HEK293 (cell line): ENCODE data around the gene PKDCC.

Source experiments
- CTCF ChIA-PET: fragments of 350-600 bp; formaldehyde crosslinking; extraction: SDS; loops from one replicate; lab custom pipeline; 2021; ENCODE audit warnings: antibody characterized with exemption; lab: Yijun Ruan, JAX
- POLR2A ChIA-PET: fragments of 300-600 bp; formaldehyde crosslinking; extraction: SDS; loops from one replicate; lab custom pipeline; 2020; ENCODE audit warnings: antibody characterized with exemption, inconsistent platforms; lab: Yijun Ruan, JAX
- H3K27ac ChIP-seq: fragments of 200-500 bp; sonication (Bioruptor generic); 2 replicates; pipeline ENCODE4 v1.5.1; 2014; ENCODE audit warnings: low read depth, low read length, control low read depth, inconsistent platforms; ENCODE audit errors: extremely low read depth
- H3K36me3 ChIP-seq, 2 experiments: fragments of 200-500 bp in 1 of 2; sonication (Bioruptor generic) in 1 of 2; 1 replicate in 1 of 2; 2 replicates in 1 of 2; pipeline ENCODE4 v1.5.1; 2014 to 2017; ENCODE audit warnings: inconsistent platforms in 2 of 2, low read length in 2 of 2; ENCODE audit not compliant: control insufficient read depth in 2 of 2, insufficient read depth in 1 of 2
- H3K4me1 ChIP-seq: fragments of 200-500 bp; sonication (Bioruptor generic); 2 replicates; pipeline ENCODE4 v1.5.1; 2014; ENCODE audit warnings: mild to moderate bottlenecking, low read length, inconsistent platforms; ENCODE audit not compliant: control insufficient read depth, insufficient read depth
- H3K4me3 ChIP-seq: 2 replicates; pipeline ENCODE4 v1.5.1; 2011; ENCODE audit warnings: low read depth, mild to moderate bottlenecking, control low read depth, low read length, moderate library complexity
- H3K9me3 ChIP-seq: fragments of 200-500 bp; sonication (Bioruptor generic); 2 replicates; pipeline ENCODE4 v1.5.1; 2014; ENCODE audit warnings: low read depth, low read length, inconsistent platforms; ENCODE audit not compliant: control insufficient read depth, insufficient read depth
- ATF2 ChIP-seq: fragments of 450-650 bp; formaldehyde crosslinking; IDR thresholded peaks from 2 replicates; pipeline ENCODE4 v1.5.1; 2016; ENCODE audit warnings: missing biosample characterization, missing genetic modification characterization, low read depth
- GLI4 ChIP-seq: fragments of 450-650 bp; formaldehyde crosslinking; IDR thresholded peaks from 2 replicates; pipeline ENCODE4 v1.5.1; 2016; ENCODE audit warnings: missing biosample characterization, missing genetic modification characterization
- PRDM1 ChIP-seq: fragments of 450-650 bp; formaldehyde crosslinking; IDR thresholded peaks from 2 replicates; pipeline ENCODE4; 2016; ENCODE audit warnings: missing biosample characterization, missing genetic modification characterization
- PRDM2 ChIP-seq: fragments of 450-650 bp; formaldehyde crosslinking; IDR thresholded peaks from 2 replicates; pipeline ENCODE4 v1.5.1; 2016; ENCODE audit warnings: missing biosample characterization, missing genetic modification characterization, borderline replicate concordance
- ZBTB44 ChIP-seq: fragments of 450-650 bp; IDR thresholded peaks from 2 replicates; pipeline ENCODE4 v1.5.1; 2018; ENCODE audit warnings: missing biosample characterization, mild to moderate bottlenecking, missing genetic modification characterization
- ZNF155 ChIP-seq: fragments of 450-650 bp; formaldehyde crosslinking; IDR thresholded peaks from 2 replicates; pipeline ENCODE4 v1.5.1; 2016; ENCODE audit warnings: missing biosample characterization, missing genetic modification characterization
- ZNF16 ChIP-seq: fragments of 450-650 bp; formaldehyde crosslinking; IDR thresholded peaks from 2 replicates; pipeline ENCODE4 v1.5.1; 2016; ENCODE audit warnings: low read depth, missing biosample characterization, missing genetic modification characterization
- ZNF488 ChIP-seq: fragments of 450-650 bp; formaldehyde crosslinking; IDR thresholded peaks from 2 replicates; pipeline ENCODE4 v1.5.1; 2016; ENCODE audit warnings: missing biosample characterization, missing genetic modification characterization
- ZNF792 ChIP-seq: fragments of 450-650 bp; formaldehyde crosslinking; IDR thresholded peaks from 2 replicates; pipeline ENCODE4 v1.5.1; 2016; ENCODE audit warnings: missing biosample characterization, missing genetic modification characterization
- ZSCAN16 ChIP-seq: fragments of 450-650 bp; formaldehyde crosslinking; IDR thresholded peaks from 2 replicates; pipeline ENCODE4 v1.5.1; 2016; ENCODE audit warnings: missing biosample characterization, missing genetic modification characterization

PKDCC gene

GRCh38 chr2:42101206-42102023, 53.6 kb downstream of the PKDCC start:
- Histone ChIP-seq H3K27ac (no peak overlapping the region), H3K9me3 (no peaks in the 10 kb centered on the region), H3K4me1 (no peaks in the 10 kb centered on the region), H3K4me3 (no peak overlapping the region), H3K36me3 (no peaks in the 10 kb centered on the region)
- ChIA-PET CTCF (no interaction called here), POLR2A (no interaction called here)
- TF ChIP-seq PRDM2, result no peak
- TF ChIP-seq ZNF155 (tag by site-specific recombination), result no peak
- TF ChIP-seq ZNF792 (tag by site-specific recombination), result no peak
- TF ChIP-seq ZNF16 (tag by site-specific recombination), result no peak
- TF ChIP-seq ZNF488 (tag by site-specific recombination), result no peak
- no peak for TF ChIP-seq ZSCAN16
- TF ChIP-seq ZBTB44, result no peak
- no peak for TF ChIP-seq PRDM1 (tag by site-specific recombination)

- H3K4me3 ChIP-seq, result peak overlapping the region; percentile 35
- no peak overlapping the region; the same call in 1 of the 2 replicates for H3K27ac ChIP-seq
- H3K9me3 ChIP-seq, result no peaks in the 10 kb centered on the region
- CTCF ChIA-PET, result interaction anchor here (0.5 to 0.7 kb wide), 2 partner anchors 11 to 273 kb away, joined by 3 read pairs; no protein-coding TSS in a partner anchor
- no peaks in the 10 kb centered on the region for H3K4me1 ChIP-seq
- POLR2A ChIA-PET, result interaction anchor here (0.8 kb wide), 1 partner anchor 40 kb away, joined by 3 read pairs; no protein-coding TSS in a partner anchor
- no peaks in the 10 kb centered on the region for H3K36me3 ChIP-seq
- TF ChIP-seq GLI4 (tag by site-specific recombination) (no peak), ATF2 (tag by site-specific recombination) (peak; percentile 40; the same call in 1 of the 2 replicates)
Measured at GRCh38 chr2:42102024-42102590, 54.3 kb downstream of the PKDCC start.
